Measurements from ENCODE around the gene PCDH9.
A peak's percentile ranks its signal among the peaks of the same experiment; 100 is the strongest.

The PCDH9 gene

DNA sequence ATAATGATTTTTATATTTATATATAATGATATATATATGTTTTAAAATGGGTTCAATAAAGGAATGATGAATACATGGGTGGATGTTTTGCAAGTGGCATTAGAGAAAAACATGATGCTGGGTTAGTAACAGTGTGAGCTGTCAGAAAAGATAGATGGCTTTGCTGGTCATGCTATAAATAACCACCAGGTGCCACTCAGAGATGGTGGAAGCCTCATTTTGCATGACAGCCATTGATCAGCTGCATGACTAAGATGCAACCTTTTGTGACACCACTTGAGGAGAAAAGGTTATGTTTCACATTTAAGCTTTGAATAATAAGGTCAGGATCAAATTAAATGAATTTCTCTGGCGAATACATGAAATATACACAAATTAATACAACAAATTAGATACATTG, 737.7 kb downstream of the PCDH9 start:
- Histone ChIP-seq H4K20me1 (ENCODE audit: low read depth, low read length) (no peaks in the 10 kb centered on the region), H3K4me3 (ENCODE audit: insufficient read depth, low read length, poor library complexity, severe bottlenecking) (peak overlapping the region; percentile 15), H2AFZ (ENCODE audit: low read depth, low read length, severe bottlenecking) (peak overlapping the region; percentile 69), H3K9me3 (ENCODE audit: insufficient read depth, low read length) (0 out of 2 replicates have a peak, but pooled peaks cover 6% of the 10 kb centered on the region), H3K27ac (ENCODE audit: low read depth, low read length) (peak overlapping the region; percentile 61), H3K4me2 (ENCODE audit: low read depth, low read length, poor library complexity, severe bottlenecking) (peak overlapping the region; percentile 52), H3K9ac (ENCODE audit: low read length) (peak overlapping the region; percentile 20; the same call in 1 of the 2 replicates), H3K36me3 (ENCODE audit: low read length) (0 out of 2 replicates have a peak, but pooled peaks cover 3% of the 10 kb centered on the region), H3K79me2 (ENCODE audit: insufficient read depth, low read length) (no peaks in the 10 kb centered on the region), H3K9me2 (replicated peaks; ENCODE audit: insufficient read depth, low read length) (no peaks in the 10 kb centered on the region), H3F3A (ENCODE audit: insufficient read depth) (no peaks in the 10 kb centered on the region; the same call in 1 of the 2 replicates), H3K27me3 (ENCODE audit: low read length) (no peaks in the 10 kb centered on the region)
- no peak for TF ChIP-seq EZH2phosphoT487 (conservative IDR thresholded peaks at IDR 0.05; ENCODE audit: low read length)
- TF ChIP-seq, protein P1, sequence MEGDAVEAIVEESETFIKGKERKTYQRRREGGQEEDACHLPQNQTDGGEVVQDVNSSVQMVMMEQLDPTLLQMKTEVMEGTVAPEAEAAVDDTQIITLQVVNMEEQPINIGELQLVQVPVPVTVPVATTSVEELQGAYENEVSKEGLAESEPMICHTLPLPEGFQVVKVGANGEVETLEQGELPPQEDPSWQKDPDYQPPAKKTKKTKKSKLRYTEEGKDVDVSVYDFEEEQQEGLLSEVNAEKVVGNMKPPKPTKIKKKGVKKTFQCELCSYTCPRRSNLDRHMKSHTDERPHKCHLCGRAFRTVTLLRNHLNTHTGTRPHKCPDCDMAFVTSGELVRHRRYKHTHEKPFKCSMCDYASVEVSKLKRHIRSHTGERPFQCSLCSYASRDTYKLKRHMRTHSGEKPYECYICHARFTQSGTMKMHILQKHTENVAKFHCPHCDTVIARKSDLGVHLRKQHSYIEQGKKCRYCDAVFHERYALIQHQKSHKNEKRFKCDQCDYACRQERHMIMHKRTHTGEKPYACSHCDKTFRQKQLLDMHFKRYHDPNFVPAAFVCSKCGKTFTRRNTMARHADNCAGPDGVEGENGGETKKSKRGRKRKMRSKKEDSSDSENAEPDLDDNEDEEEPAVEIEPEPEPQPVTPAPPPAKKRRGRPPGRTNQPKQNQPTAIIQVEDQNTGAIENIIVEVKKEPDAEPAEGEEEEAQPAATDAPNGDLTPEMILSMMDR (IDR thresholded peaks at IDR 0.05; ENCODE audit: insufficient read depth, low read length, poor library complexity, severe bottlenecking) = no peak

GRCh38 chr13:66491251-66491650, 738.9 kb downstream of the PCDH9 start:
- H2AFZ ChIP-seq (ENCODE audit: low read depth, low read length, severe bottlenecking) = peak overlapping the region; percentile 10
- H3K79me2 ChIP-seq (ENCODE audit: insufficient read depth, low read length) = no peaks in the 10 kb centered on the region
- no peaks in the 10 kb centered on the region for H3K27me3 ChIP-seq (ENCODE audit: low read length)
- no peak overlapping the region for H3K4me2 ChIP-seq (ENCODE audit: low read depth, low read length, poor library complexity, severe bottlenecking)
- no peaks in the 10 kb centered on the region for H3K9me2 ChIP-seq (replicated peaks; ENCODE audit: insufficient read depth, low read length)
- H3K4me3 ChIP-seq (ENCODE audit: insufficient read depth, low read length, poor library complexity, severe bottlenecking) = no peak overlapping the region
- H3K27ac ChIP-seq (ENCODE audit: low read depth, low read length) = no peak overlapping the region
- no peak overlapping the region for H3K9ac ChIP-seq (ENCODE audit: low read length)
- H4K20me1 ChIP-seq (ENCODE audit: low read depth, low read length) = no peaks in the 10 kb centered on the region
- H3K9me3 ChIP-seq (ENCODE audit: insufficient read depth, low read length) = 0 out of 2 replicates have a peak, but pooled peaks cover 6% of the 10 kb centered on the region
- H3K36me3 ChIP-seq (ENCODE audit: low read length) = 0 out of 2 replicates have a peak, but pooled peaks cover 3% of the 10 kb centered on the region
- TF ChIP-seq, protein P1 (IDR thresholded peaks at IDR 0.05; ENCODE audit: insufficient read depth, low read length, poor library complexity, severe bottlenecking) = no peak
- TF ChIP-seq EZH2phosphoT487 (conservative IDR thresholded peaks at IDR 0.05; ENCODE audit: low read length) = no peak
- no peaks in the 10 kb centered on the region; the same call in 1 of the 2 replicates for H3F3A ChIP-seq (ENCODE audit: insufficient read depth)

DNA sequence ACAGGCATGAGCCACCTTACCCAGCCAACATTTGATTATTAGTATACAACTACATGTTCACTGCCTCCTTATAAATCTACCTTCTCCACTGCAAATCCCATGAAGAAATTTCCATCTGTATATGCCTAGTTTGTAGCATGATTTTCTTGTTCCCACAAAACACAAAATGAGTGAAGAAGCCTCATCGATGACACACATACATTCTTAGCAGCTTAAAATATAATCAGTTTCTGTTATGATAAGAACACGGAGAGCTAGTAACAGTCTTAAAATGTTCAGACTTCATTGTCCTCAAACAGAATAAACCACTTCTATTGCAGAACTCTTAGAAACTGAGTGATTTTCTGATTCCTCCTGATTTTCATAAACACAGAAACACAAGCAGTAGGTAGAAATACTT, 740.5 kb downstream of the PCDH9 start:
- Histone ChIP-seq H3K9me2 (replicated peaks; ENCODE audit: insufficient read depth, low read length) (no peaks in the 10 kb centered on the region), H3K4me2 (ENCODE audit: low read depth, low read length, poor library complexity, severe bottlenecking) (no peak overlapping the region), H3K9me3 (ENCODE audit: insufficient read depth, low read length) (0 out of 2 replicates have a peak, but pooled peaks cover 6% of the 10 kb centered on the region), H2AFZ (ENCODE audit: low read depth, low read length, severe bottlenecking) (peak overlapping the region; percentile 10), H3K27ac (ENCODE audit: low read depth, low read length) (no peak overlapping the region), H3K79me2 (ENCODE audit: insufficient read depth, low read length) (no peaks in the 10 kb centered on the region), H4K20me1 (ENCODE audit: low read depth, low read length) (no peaks in the 10 kb centered on the region), H3K4me3 (ENCODE audit: insufficient read depth, low read length, poor library complexity, severe bottlenecking) (no peak overlapping the region), H3K36me3 (ENCODE audit: low read length) (0 out of 2 replicates have a peak, but pooled peaks cover 3% of the 10 kb centered on the region), H3F3A (ENCODE audit: insufficient read depth) (no peaks in the 10 kb centered on the region; the same call in 1 of the 2 replicates), H3K27me3 (ENCODE audit: low read length) (no peaks in the 10 kb centered on the region), H3K9ac (ENCODE audit: low read length) (no peak overlapping the region)
- TF ChIP-seq EZH2phosphoT487 (conservative IDR thresholded peaks at IDR 0.05; ENCODE audit: low read length) = no peak
- TF ChIP-seq, protein P1 (IDR thresholded peaks at IDR 0.05; ENCODE audit: insufficient read depth, low read length, poor library complexity, severe bottlenecking) = no peak

All from SU-DHL-6 (cell line).